Neutrophil (primary cell): Measurements from ENCODE around the gene FITM2.
"Not testable (repeated sequence)": the region's sequence is repeated elsewhere in the genome, so short reads cannot be mapped to it uniquely, and the experiment has no call there.

Source experiments
- H3K27ac ChIP-seq: fragments of 200-600 bp; sonication (generic); 2 replicates; pipeline ENCODE4 v1.5.1; 2016; ENCODE audit warnings: mild to moderate bottlenecking, moderate library complexity
- H3K27me3 ChIP-seq: fragments of 200-600 bp; sonication (generic); 2 replicates; pipeline ENCODE4 v1.6.0; 2016; ENCODE audit warnings: mild to moderate bottlenecking
- H3K36me3 ChIP-seq: fragments of 200-600 bp; sonication (generic); 2 replicates; pipeline ENCODE4 v1.5.1; 2017
- H3K4me1 ChIP-seq, 2 experiments: fragments of 200-600 bp in 1 of 2; sonication (generic) in 1 of 2; 1 replicate in 1 of 2; 2 replicates in 1 of 2; pipeline versions ENCODE4 v1.5.1 to v1.6.1; 2013 to 2016; ENCODE audit warnings: low read depth in 1 of 2, low read length in 1 of 2, mild to moderate bottlenecking in 1 of 2, moderate library complexity in 1 of 2; ENCODE audit not compliant: control insufficient read depth in 1 of 2, insufficient read depth in 1 of 2
- H3K4me3 ChIP-seq, 2 experiments: fragments of 200-600 bp in 1 of 2; sonication (generic) in 1 of 2; 1 replicate in 1 of 2; 2 replicates in 1 of 2; pipeline ENCODE4 v1.5.1; 2013 to 2016; ENCODE audit warnings: low read depth in 1 of 2, low read length in 1 of 2, mild to moderate bottlenecking in 1 of 2, moderate library complexity in 1 of 2
- H3K9me3 ChIP-seq: fragments of 200-600 bp; sonication (generic); 2 replicates; pipeline ENCODE4 v1.5.1; 2016
- CTCF ChIP-seq: fragments of 200-600 bp; sonication (generic); IDR thresholded peaks from 2 replicates; pipeline ENCODE4 v1.5.1; 2016; ENCODE audit warnings: antibody characterized with exemption

The FITM2 gene

GRCh38 chr20:44348168-44348659 lies 37.2 kb upstream of the FITM2 start:
- Histone ChIP-seq H3K36me3 (no peaks in the 10 kb centered on the region), H3K9me3 (no peaks in the 10 kb centered on the region), H3K4me3 (no peak overlapping the region), H3K4me1 (no peaks in the 10 kb centered on the region), H3K27ac (no peak overlapping the region), H3K27me3 (no peaks in the 10 kb centered on the region)
- no peak for TF ChIP-seq CTCF

- not testable (repeated sequence) for H3K4me3 ChIP-seq, H3K4me1 ChIP-seq, H3K27me3 ChIP-seq, H3K9me3 ChIP-seq, H3K36me3 ChIP-seq, H3K27ac ChIP-seq
Observed at GRCh38 chr20:44345941-44346340, 34.9 kb upstream of the FITM2 start.

- no peaks in the 10 kb centered on the region for H3K4me1 ChIP-seq
- no peaks in the 10 kb centered on the region for H3K36me3 ChIP-seq
- H3K4me3 ChIP-seq: no peak overlapping the region
- H3K27ac ChIP-seq: no peak overlapping the region
- no peak for TF ChIP-seq CTCF
- H3K27me3 ChIP-seq: peaks cover 4% of the 10 kb centered on the region
- no peaks in the 10 kb centered on the region for H3K9me3 ChIP-seq
Observed at GRCh38 chr20:44345147-44345546, 34.1 kb upstream of the FITM2 start.

- no peak for TF ChIP-seq CTCF
- Histone ChIP-seq H3K4me1 (no peaks in the 10 kb centered on the region), H3K4me3 (no peak overlapping the region), H3K9me3 (no peaks in the 10 kb centered on the region), H3K27me3 (peaks cover 4% of the 10 kb centered on the region), H3K27ac (no peak overlapping the region), H3K36me3 (no peaks in the 10 kb centered on the region)
Observed at GRCh38 chr20:44344723-44345122, 33.7 kb upstream of the FITM2 start.

GRCh38 chr20:44343162-44343675 lies 32.2 kb upstream of the FITM2 start:
- H3K36me3 ChIP-seq: no peaks in the 10 kb centered on the region
- no peaks in the 10 kb centered on the region for H3K9me3 ChIP-seq
- H3K4me3 ChIP-seq: no peak overlapping the region
- peaks cover 4% of the 10 kb centered on the region for H3K27me3 ChIP-seq
- H3K27ac ChIP-seq: no peak overlapping the region
- no peaks in the 10 kb centered on the region for H3K4me1 ChIP-seq
- TF ChIP-seq CTCF: no peak

- Histone ChIP-seq H3K4me1 (no peaks in the 10 kb centered on the region), H3K4me3 (no peak overlapping the region), H3K36me3 (no peaks in the 10 kb centered on the region), H3K27ac (no peak overlapping the region), H3K9me3 (no peaks in the 10 kb centered on the region), H3K27me3 (peaks cover 9% of the 10 kb centered on the region)
- no peak for TF ChIP-seq CTCF
Observed at GRCh38 chr20:44342248-44342647, 31.2 kb upstream of the FITM2 start.
